ENCODE data around the gene PLPPR5.

The PLPPR5 gene

DNA sequence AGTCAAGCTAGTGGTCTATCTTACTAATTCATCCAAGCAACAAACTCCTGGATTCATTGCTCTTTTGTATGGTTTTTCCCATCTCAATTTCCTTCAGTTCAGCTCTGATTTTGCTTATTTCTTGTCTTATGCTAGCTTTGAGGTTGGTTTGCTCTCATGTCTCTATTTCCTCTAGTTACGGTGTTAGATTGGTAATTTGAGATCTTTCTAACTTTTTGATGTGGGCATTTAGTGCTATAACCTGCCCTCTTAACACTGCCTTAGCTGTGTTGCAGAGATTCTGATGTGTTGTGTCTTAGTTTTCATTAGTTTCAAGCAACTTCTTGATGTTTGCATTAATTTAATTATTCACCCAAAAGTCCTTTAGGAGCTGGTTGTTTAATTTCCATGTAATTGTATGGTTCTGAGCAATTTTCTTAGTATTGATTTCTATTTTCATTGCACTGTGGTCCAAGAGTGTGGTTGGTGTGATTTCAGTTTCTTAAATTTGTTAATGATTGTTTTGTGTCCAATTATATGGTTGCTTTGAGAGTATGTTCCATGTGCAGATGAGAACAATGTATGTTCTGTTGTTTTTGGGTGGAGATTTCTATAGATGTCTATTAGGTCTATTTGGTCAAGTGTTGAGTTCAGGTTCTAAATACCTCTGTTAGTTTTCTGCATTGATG is 154.6 kb downstream of the PLPPR5 start:
- no peak for DNase-seq (ENCODE audit: low read depth)

DNA sequence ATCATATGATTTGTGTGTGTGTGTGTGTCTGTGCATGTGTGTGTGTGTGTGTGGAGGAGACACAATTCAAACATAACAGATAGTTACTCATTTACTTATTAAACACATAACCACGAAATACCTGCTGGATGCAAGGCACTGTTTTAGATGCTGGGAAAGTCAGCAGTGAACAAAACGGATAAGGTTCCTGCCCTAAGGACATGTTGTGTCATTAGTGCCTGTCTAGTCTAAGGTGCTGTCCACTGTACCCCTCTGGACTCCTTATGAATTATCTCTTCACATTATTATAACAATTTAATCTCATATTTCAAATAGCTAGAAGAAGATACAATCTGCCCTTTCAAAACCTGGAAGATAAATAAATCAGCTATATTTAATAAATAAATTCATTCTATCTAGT is 162.4 kb downstream of the PLPPR5 start:
- DNase-seq (ENCODE audit: low read depth), result no peak

Measured in CMK (cell line).